Endothelial cell of umbilical vein (primary cell): ENCODE results near the gene MMP23B.

Experiments
- EZH2 ChIP-seq: IDR thresholded peaks from 2 replicates; pipeline ENCODE4 v1.6.1; 2012; ENCODE audit warnings: borderline replicate concordance, low read depth, mild to moderate bottlenecking, moderate library complexity, low read length, inconsistent platforms; ENCODE audit not compliant: severe bottlenecking
- GATA2 ChIP-seq: IDR thresholded peaks from 2 replicates; pipeline ENCODE4 v1.7.0; 2011; ENCODE audit warnings: low read depth, mild to moderate bottlenecking, moderate library complexity, mixed read lengths, low read length; ENCODE audit not compliant: insufficient read length, insufficient read depth
- JUN ChIP-seq: IDR thresholded peaks from 2 replicates; pipeline ENCODE4 v1.6.1; 2011; ENCODE audit warnings: borderline replicate concordance, low read depth; ENCODE audit not compliant: insufficient read length, insufficient read depth
- POLR2A ChIP-seq: IDR thresholded peaks from 2 replicates; pipeline ENCODE4 v1.6.1; 2012; ENCODE audit warnings: low read depth, mild to moderate bottlenecking, control low read depth, low read length
- POLR2AphosphoS5 ChIP-seq: IDR thresholded peaks from 2 replicates; pipeline ENCODE4 v1.6.1; 2012; ENCODE audit warnings: low read depth, mild to moderate bottlenecking, control low read depth, low read length, moderate library complexity; ENCODE audit not compliant: insufficient read depth
- TF ChIP-seq, protein P1 (sequence below), 2 donors: IDR thresholded peaks; 1 replicate in 1 of 2; 2 replicates in 1 of 2; pipeline ENCODE4 v1.5.1; 2011; ENCODE audit warnings: low read length in 2 of 2, mild to moderate bottlenecking in 2 of 2, moderate library complexity in 2 of 2, control low read depth in 1 of 2, inconsistent platforms in 1 of 2, low read depth in 1 of 2; ENCODE audit not compliant: insufficient read depth in 1 of 2; ENCODE audit errors: extremely low read depth in 1 of 2
- TF ChIP-seq, protein P2 (sequence below): IDR thresholded peaks from 2 replicates; pipeline ENCODE4 v1.6.1; 2011; ENCODE audit not compliant: insufficient read depth, insufficient read length

DNA sequence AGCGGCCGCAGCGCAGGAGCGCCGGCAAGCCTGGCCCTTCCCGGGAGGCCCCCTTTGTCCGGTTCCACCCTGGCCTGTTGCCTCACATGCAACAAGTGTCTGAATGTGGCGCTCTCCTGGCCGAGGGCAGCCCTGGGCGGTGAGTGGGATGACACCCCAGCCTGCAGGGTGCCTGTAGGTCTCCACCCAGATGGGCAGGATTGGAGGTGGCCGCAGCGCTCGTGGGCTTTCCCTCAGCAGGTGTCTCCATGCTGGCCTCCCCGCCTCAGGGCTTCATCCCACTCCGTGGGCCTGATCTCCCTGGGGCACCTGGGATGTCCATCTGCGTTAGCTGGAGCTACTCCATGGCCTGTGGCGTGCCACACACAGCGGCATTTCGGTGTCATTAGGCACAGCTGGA, 15.1 kb upstream of the MMP23B start:
- TF ChIP-seq, protein P1, sequence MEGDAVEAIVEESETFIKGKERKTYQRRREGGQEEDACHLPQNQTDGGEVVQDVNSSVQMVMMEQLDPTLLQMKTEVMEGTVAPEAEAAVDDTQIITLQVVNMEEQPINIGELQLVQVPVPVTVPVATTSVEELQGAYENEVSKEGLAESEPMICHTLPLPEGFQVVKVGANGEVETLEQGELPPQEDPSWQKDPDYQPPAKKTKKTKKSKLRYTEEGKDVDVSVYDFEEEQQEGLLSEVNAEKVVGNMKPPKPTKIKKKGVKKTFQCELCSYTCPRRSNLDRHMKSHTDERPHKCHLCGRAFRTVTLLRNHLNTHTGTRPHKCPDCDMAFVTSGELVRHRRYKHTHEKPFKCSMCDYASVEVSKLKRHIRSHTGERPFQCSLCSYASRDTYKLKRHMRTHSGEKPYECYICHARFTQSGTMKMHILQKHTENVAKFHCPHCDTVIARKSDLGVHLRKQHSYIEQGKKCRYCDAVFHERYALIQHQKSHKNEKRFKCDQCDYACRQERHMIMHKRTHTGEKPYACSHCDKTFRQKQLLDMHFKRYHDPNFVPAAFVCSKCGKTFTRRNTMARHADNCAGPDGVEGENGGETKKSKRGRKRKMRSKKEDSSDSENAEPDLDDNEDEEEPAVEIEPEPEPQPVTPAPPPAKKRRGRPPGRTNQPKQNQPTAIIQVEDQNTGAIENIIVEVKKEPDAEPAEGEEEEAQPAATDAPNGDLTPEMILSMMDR (IDR thresholded peaks at IDR 0.05; ENCODE audit: extremely low read depth in 1 of 2, insufficient read depth in 1 of 2, low read depth in 1 of 2, low read length in 2 of 2), result no peak
- TF ChIP-seq POLR2A (no peak), GATA2 (no peak), EZH2 (no peak), POLR2AphosphoS5 (no peak), JUN (no peak)
- TF ChIP-seq, protein P2, sequence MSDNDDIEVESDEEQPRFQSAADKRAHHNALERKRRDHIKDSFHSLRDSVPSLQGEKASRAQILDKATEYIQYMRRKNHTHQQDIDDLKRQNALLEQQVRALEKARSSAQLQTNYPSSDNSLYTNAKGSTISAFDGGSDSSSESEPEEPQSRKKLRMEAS, result no peak
